ENCODE results near the gene KCNIP4.
A peak's percentile ranks its signal among the peaks of the same experiment; 100 is the strongest.

KCNIP4 gene

DNA sequence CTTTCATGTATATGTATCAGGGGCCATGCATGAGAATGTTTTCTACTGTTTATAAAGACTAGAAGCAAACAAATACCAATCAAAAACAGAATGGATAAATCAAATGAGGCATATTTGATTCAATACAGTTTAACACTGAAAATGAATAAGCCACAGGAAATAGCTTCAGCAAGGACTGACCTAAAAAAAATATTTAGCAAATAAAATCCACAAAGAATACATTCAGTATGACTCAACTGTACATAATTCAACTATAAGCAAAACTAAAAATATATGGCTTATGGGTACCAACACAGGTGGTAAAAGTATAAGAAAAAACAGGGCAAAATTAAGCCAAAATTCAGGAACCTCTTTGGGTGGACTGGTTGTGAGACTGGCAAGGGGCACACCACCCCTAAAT, 112.9 kb downstream of the KCNIP4 start:
- no peak for DNase-seq

GRCh38 chr4:21830272-21830671, 118.3 kb downstream of the KCNIP4 start:
- DNase-seq = no peak

DNA sequence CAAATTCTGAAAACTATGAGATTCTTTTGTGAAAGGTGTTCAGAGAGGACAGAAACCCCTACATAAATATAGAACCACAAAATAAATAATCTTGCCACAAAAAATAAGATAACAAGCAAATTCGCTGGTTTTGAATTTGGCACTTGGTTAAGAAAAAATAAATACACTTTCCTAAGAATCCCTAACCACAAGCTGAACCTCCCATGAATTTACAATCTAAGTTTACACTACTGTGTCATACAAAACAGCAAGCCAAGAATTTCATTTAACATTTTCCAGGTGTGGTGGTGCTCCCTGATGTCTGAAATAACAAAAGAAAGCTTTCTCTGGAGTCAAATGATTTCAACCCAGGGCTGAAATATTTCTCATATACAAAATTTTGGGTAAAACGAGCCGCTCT, 121.0 kb downstream of the KCNIP4 start:
- no peak for DNase-seq

DNA sequence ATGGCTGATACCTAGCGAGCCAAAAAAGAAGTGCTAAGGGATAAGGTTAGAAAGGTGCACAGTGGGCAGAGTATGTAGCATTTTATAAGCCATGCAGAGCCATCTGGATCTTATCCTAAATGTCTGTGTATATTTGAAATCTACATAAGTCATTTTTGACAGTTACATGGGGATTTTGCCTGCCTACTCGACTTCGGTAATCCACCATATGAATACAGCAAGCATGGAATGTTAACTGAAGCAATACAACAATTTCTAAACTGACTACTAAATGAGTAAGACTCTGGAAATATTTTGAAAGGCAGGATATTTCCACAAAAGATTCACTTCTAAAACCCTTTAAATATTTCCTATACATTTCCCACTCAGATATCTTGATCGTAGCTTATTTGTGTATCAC, 122.5 kb downstream of the KCNIP4 start:
- no peak for DNase-seq

DNA sequence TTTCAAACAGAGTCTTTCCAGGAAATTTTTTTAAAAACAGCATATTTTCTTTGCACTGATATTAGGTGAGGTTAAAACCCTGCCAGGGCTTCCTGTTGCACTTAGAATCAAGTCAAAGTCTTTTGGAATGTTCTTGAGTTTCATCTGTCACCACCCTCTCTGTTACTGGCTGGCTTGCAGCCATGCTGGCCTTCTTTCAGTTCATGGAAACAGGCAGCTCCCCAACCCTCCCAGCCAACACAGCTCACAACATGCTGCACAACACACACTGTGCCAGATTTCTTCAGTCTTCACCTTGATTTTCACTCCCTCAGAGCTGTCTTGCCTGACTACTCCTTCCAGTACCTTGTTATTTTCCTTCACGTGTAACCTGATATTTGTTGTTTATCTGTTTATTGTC, 129.5 kb downstream of the KCNIP4 start:
- no peak for DNase-seq

DNA sequence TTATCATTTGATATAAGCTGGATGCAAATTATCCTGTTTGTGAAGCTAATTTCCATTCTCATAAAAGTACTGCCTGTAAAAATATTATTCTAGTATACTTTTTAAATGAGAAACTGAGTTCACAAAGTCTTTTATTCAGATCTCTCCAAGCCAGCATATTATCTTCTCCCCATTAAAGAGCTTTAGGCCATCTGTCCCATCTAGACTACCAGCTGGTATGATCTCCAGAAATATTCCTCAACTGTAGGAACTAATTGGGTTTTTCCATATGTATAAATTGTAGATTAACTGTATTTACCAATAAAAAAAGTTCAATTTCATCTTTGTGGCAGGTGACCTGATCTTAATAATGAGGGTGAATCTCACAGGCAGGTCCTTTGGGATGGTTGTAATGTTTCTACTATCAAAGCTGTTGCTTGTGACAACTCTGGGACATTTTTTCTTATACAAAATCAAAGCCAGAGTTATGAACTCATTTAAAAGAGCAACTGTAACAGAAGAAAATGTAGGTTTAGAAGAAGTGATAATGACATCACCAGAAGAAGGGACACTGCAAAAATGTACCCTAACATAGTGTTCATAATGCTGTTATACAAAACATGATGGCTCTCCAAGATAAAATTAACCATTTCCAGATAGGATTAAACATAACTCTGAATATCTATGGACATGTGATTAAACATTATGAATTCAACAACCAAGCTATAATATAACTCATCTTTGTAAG, 132.8 kb downstream of the KCNIP4 start:
- no peak for DNase-seq

DNA sequence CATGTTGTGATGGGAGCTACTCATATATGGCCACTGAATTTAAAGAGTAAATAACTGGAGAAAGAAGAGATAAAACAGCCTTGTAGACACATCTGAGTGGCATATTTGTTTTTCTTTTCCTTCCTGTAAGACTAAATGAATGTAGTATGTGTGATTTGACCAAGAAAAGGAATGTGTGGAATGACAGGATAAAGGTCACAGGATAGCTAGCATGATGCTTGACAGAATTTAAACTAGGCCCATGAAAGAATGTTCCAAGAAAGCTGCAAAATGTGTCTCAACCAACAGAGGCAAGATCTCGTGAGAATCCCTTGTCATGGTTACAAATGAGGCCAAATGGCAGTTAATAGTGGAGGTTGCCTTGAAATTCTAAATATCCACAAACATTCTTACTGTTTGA, 137.0 kb downstream of the KCNIP4 start:
- no peak for DNase-seq

- no peak for DNase-seq
Observed at GRCh38 chr4:21806991-21807390, 141.6 kb downstream of the KCNIP4 start.

DNA sequence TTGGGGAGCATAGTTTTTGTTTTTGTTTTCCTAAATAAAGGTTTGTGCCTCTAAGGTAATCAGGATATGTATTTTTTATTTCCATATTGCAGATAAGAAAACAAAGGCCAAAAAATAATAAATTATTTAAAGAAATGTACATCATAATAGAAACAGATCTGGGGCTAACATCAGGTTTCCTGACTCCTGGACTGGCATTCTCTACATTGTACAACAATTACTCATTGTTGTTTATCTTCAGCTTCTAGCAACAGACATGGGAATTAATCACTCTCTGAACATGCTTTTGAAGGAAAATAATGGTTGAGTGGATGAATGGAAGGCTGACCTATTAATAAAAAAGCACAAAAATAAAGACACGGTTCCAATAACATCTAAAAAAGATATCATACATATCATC, 146.2 kb downstream of the KCNIP4 start:
- DNase-seq = no peak

DNA sequence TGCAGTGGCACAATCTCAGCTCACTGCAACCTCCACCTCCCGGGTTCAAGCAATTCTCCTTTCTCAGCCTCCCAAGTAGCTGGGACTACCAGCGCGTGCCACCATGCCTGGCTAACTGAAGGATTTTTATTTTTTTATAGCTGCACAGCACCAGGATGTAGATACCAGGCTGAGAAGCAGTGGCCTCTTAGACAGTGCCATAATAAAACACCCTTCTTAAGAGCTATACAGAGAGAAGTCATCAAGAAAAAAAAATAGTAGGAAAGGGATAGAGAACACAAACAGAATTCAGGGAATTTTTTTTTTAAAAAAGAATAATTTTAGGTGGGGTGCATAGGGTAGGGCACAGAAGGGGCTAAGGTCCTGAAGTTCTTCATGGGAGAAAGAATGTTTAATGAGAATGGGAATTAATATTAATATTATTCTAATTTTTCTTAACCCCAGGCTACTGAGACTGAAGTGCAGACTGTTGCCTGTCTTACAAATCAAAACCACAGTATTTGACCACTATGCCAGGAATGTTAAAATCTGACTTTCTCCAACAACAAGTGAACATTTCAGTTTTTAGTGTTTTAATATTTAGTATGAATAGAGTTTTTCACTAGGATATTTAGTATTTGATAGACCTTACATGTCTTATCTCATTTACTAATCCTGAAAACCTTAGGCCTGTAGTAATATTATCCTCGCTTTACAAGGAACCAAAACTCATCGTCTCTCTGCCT, 146.7 kb downstream of the KCNIP4 start:
- DNase-seq = no peak

GRCh38 chr4:21795091-21795490, 153.5 kb downstream of the KCNIP4 start:
- no peak for DNase-seq

DNA sequence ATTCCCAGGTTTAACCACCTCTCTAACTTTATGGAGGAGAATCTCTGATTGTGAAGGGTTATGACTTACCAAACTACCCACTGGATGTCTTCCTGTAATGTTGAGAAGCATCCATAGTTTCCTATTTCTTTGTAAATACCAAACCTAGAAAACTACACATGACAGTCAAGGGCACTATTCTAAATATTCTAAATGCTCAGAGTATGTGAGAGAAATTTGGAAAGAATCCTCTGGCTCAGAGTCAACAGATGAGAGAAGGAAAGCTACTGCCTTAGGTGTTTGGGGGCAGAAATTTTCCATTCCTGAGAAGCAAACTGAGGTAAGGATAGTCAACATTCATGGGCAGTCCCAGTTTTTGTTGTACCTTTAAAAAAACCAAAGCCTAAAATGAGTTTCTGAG, 155.8 kb downstream of the KCNIP4 start:
- DNase-seq = no peak

DNA sequence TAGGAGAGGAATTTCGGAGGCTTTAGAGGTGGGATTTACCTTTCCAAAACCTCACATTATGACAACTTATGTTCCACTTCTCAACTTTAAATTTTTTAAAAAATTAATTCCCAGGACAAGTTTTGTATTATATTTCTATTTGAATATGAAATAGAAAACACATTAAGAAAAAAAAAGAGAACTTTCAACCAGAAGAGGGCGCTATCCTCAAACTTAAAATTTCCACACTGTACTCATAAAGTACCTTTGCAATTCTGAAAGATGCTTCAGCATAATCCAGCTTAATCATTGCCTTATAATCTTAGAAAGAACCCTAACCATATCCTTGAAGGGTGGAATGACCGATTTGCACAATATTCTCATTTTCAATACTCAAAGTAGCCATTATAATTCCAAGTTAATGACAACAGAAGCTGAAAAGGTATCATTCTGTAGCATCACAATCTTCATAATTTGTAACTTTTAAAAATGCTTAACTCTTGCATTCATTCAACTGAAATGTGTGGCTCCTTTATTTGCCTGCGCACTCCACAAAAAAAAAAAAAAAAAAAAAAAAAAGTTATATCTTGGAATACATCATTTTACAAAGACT, 158.0 kb downstream of the KCNIP4 start:
- no peak for DNase-seq

GRCh38 chr4:21780148-21780547, 168.4 kb downstream of the KCNIP4 start:
- DNase-seq = no peak

DNA sequence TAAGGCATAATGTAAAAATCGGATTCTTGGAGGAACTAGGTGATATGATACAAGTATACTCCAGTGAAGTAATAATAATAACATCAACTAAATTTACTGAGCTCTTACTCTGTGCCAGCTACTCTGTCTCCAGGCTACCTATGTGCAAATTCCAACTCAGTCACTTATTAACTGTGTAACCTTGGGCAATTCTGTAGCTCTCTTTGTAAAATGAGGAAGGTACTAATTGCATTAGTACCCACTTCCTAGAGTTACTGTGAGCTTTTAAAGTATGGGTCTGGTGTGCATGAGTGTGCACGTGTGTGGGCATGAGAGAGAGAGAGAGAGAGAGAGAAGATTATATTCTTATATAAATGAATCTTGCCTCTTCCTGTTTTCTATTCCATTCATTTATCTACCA, 169.9 kb downstream of the KCNIP4 start:
- DNase-seq = no peak

DNA sequence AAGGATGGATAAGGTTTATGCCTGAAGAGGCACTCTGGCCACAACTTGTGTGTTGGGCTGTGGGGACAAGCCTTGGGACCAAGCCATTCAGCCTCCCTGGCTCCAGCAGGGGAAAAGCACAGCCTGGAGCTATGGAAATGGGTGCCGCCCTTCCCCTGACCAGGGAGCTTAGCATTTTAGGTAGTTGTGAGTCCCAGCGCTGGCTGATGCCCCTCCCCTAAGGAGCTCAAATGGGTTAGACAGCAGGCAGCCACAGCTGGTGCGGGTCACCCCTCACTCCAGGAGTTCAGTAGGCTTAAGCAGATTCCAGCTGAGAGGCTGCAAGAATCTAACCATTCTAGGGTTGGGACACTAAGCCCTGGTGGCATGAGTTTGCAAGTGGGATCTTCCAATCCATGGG, 172.9 kb downstream of the KCNIP4 start:
- DNase-seq = no peak

GRCh38 chr4:21769404-21770147, 179.0 kb downstream of the KCNIP4 start:
- no peak for DNase-seq

DNA sequence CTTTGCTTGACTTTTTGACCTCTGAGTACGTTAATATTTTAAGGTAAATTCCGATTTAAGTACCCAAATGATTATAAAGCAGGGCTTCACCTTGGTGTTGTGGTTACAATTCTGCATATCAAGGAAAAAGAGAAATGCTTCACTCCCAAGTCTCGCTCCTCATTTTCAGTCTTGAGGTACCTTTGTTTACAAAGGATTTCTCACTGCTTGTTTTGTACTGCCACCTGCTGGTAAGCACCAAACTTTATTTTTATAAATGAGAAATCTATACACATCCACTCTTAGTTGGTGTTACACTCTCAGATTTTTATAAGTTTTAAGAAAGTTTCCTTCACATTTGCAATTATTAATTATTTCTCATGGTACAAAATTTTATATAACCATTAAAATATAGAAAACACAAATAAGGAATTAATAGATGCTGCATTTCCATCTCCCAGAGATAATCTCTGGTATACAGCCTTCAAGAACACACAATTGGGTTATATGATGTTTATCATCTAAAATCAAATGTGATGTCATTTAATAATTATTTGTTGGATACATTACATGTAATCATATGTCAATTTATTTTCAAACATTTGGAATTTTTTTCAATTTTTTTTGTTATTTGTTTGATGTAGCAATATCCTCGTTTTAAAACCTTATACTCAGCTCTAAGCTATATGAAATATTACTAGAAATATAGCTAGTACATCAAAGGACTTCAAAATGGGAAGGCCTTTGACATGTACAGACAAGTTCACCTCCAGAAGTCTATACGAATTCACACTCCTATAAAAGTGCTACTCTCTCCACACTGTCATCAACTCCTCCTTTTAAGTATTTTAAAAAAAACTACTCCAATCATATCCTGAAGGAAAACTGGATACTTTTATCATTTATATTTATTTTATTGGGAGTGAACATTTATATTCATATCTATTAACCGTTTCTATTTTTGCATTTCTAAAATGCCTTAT, 179.9 kb downstream of the KCNIP4 start:
- DNase-seq = peak; percentile 17

DNA sequence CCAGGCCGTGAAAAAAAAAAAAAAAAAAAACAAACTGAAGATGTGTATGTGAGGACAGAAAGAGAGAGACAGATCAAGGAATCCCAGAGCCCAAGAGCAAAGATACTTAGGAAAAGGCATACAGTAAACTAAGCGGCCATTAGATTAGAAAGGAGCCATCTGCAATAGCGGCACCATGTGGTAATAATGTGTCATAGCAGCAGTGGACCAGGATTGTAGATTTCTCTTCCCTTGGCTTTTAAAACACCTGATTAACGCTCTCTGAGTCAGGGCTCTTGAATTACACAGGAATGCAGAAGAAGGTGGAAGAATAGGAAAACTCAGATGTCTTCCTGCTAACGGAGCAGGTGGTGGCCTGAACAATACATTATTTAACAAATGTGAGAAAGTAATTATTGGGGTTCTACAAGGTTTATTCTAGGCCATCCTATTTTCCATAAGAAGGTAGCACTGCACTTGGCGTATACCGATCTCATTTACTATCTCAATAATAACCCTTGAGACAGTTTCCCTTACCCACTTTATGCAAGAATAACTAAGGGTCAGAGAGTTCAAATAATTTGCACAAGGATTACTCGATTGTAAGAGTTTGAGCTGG, 182.7 kb downstream of the KCNIP4 start:
- no peak for DNase-seq

- no peak for DNase-seq
Observed at GRCh38 chr4:21763855-21764254, 184.7 kb downstream of the KCNIP4 start.

DNA sequence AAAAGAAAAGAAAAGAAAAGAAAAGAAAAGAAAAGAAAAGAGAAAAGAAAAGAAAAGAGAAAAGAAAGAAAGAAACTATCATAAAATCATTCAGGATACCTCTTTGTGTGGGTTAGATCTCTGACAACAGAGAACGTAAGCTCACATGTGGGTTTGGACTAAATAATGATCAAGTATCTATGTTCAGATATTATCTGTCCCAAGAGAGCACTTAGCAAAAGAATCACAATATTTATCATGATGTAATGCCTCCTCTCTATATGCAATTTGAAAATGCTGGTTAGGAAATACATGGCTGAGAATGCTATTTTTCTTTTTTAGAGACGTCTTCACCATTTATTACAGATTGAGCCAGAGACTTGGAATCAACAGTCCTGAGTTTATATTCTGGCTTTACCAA, 191.3 kb downstream of the KCNIP4 start:
- no peak for DNase-seq

Data from NCI-H2029 (cell line).